GM19025 (cell line): Measurements from ENCODE around the gene C2orf81.

Experiments
- ATAC-seq: cut with Tn5 transposase; IDR thresholded peaks from one replicate; pipeline ENCODE4 v1.9.1; 2021; ENCODE audit warnings: mild to moderate bottlenecking, low read depth, moderate library complexity; ENCODE audit not compliant: unreplicated experiment

C2orf81 gene

GRCh38 chr2:74364533-74365505 is 56.6 kb downstream of the C2orf81 start:
- no peak for ATAC-seq
